HepG2 (cell line): ENCODE results near the gene PKLR. TPM values are rescaled to one million over a fixed set of nuclear protein-coding genes. Genes with fewer than 3 reads are reported as not detected.
A peak's percentile ranks its signal among the peaks of the same experiment; 100 is the strongest.

ENCODE experiments used
- ATRX ChIP-seq: sonication (generic); formaldehyde crosslinking; IDR thresholded peaks from 2 replicates; pipeline ENCODE4 v1.4.0; 2020; ENCODE audit warnings: missing genetic modification reagents, borderline replicate concordance
- BHLHE40 ChIP-seq: IDR thresholded peaks from 2 replicates; pipeline ENCODE4 v1.6.1; 2011; ENCODE audit warnings: low read length, improper control_type of control experiment
- FOXK1 ChIP-seq: sonication (generic); formaldehyde crosslinking; IDR thresholded peaks from 2 replicates; pipeline ENCODE4 v1.4.0; 2020; ENCODE audit warnings: low read depth, missing genetic modification reagents, borderline replicate concordance
- GTF2F1 ChIP-seq: fragments of 150-350 bp; IDR thresholded peaks from 2 replicates; pipeline ENCODE4 v1.6.1; 2014; ENCODE audit warnings: low read length
- JDP2 ChIP-seq: sonication (generic); formaldehyde crosslinking; IDR thresholded peaks from 2 replicates; pipeline ENCODE4 v1.8.1; 2022; ENCODE audit warnings: missing genetic modification reagents, borderline replicate concordance
- KDM3A ChIP-seq: IDR thresholded peaks from 2 replicates; pipeline ENCODE4 v1.6.1; 2018; ENCODE audit warnings: low read depth, missing compliant biosample characterization
- KLF15 ChIP-seq: sonication (generic); formaldehyde crosslinking; IDR thresholded peaks from 2 replicates; pipeline ENCODE4 v1.8.1; 2023; ENCODE audit warnings: borderline replicate concordance, mild to moderate bottlenecking, inconsistent platforms, missing genetic modification reagents, mixed read lengths
- MXI1 ChIP-seq: IDR thresholded peaks from 3 replicates; pipeline ENCODE4 v1.6.1; 2012; ENCODE audit warnings: low read depth, low read length, inconsistent platforms, borderline replicate concordance
- NR1H2 ChIP-seq: sonication (generic); formaldehyde crosslinking; IDR thresholded peaks from 2 replicates; pipeline ENCODE4 v1.8.1; 2022; ENCODE audit warnings: low read depth, missing genetic modification reagents, borderline replicate concordance
- POLR2AphosphoS2 ChIP-seq: IDR thresholded peaks from 2 replicates; pipeline ENCODE4 v1.6.1; 2011; ENCODE audit warnings: low read depth, low read length, improper control_type of control experiment
- PTBP1 ChIP-seq: fragments of 200-400 bp; formaldehyde crosslinking; IDR thresholded peaks from 2 replicates; pipeline ENCODE4 v1.6.1; 2018; ENCODE audit warnings: low read length, low read depth; ENCODE audit not compliant: poor library complexity, severe bottlenecking
- SMC3 ChIP-seq: IDR thresholded peaks from 2 replicates; pipeline ENCODE4 v1.6.1; 2011; ENCODE audit warnings: low read length, improper control_type of control experiment
- TOE1 ChIP-seq: sonication (generic); formaldehyde crosslinking; IDR thresholded peaks from 2 replicates; pipeline ENCODE4 v1.4.0; 2020; ENCODE audit warnings: mild to moderate bottlenecking, missing genetic modification reagents
- polyA plus RNA-seq, 8 experiments: library from polyadenylated mRNA; depleted of rRNA in 3 of 8; stranded (reverse) in 7 of 8; unstranded in 1 of 8; fragments of >200 nt; fragmentation: Illumina TruSeq in 4 of 8; extraction: Trizol in 4 of 8; gene quantifications; 2 replicates each; pipeline versions ENCODE4 v1.2.1 to v1.2.3, GENCODE V29; 2011 to 2016; ENCODE audit warnings: low read depth in 4 of 8, missing spikeins in 1 of 8, mixed read lengths in 1 of 8; ENCODE audit not compliant: insufficient read depth in 1 of 8
- total RNA-seq, 5 experiments: library from RNA; depleted of rRNA; stranded (reverse); fragments of >200 nt; fragmentation: Illumina TruSeq; extraction: Trizol; gene quantifications; 2 replicates each; pipeline ENCODE4 v1.2.3, GENCODE V29; 2016; ENCODE audit warnings: low read depth in 1 of 5
- TF ChIP-seq, protein P1 (sequence below): fragments of 450-650 bp; IDR thresholded peaks from 2 replicates; pipeline ENCODE4 v1.6.1; 2017; ENCODE audit warnings: mild to moderate bottlenecking
- TF ChIP-seq, protein P2 (sequence below): sonication (generic); formaldehyde crosslinking; IDR thresholded peaks from 2 replicates; pipeline ENCODE4 v1.8.1; 2023; ENCODE audit warnings: mild to moderate bottlenecking, missing genetic modification reagents, borderline replicate concordance
- TF ChIP-seq, protein P3 (sequence below): sonication (generic); formaldehyde crosslinking; IDR thresholded peaks from 2 replicates; pipeline ENCODE4 v1.8.0; 2022; ENCODE audit warnings: mild to moderate bottlenecking, missing genetic modification reagents
- TF ChIP-seq, protein P4 (sequence below): sonication (generic); formaldehyde crosslinking; IDR thresholded peaks from 2 replicates; pipeline ENCODE4 v1.5.0; 2020; ENCODE audit warnings: mild to moderate bottlenecking, missing genetic modification reagents
- TF ChIP-seq, protein P5 (sequence below), 2 experiments: sonication (generic) in 1 of 2; formaldehyde crosslinking in 1 of 2; IDR thresholded peaks; 2 replicates each; pipeline versions ENCODE4 v1.5.1 to v1.6.1; 2011 to 2020; ENCODE audit warnings: borderline replicate concordance in 1 of 2, low read depth in 1 of 2, low read length in 1 of 2, mild to moderate bottlenecking in 1 of 2, missing genetic modification reagents in 1 of 2, moderate library complexity in 1 of 2

PKLR gene
- total and polyA plus RNA-seq, 2 of the 13 experiments (the other 11 are each of a cell fraction or from before 2014, with no cell fraction given) = 10.3 to 29.3 TPM

DNA sequence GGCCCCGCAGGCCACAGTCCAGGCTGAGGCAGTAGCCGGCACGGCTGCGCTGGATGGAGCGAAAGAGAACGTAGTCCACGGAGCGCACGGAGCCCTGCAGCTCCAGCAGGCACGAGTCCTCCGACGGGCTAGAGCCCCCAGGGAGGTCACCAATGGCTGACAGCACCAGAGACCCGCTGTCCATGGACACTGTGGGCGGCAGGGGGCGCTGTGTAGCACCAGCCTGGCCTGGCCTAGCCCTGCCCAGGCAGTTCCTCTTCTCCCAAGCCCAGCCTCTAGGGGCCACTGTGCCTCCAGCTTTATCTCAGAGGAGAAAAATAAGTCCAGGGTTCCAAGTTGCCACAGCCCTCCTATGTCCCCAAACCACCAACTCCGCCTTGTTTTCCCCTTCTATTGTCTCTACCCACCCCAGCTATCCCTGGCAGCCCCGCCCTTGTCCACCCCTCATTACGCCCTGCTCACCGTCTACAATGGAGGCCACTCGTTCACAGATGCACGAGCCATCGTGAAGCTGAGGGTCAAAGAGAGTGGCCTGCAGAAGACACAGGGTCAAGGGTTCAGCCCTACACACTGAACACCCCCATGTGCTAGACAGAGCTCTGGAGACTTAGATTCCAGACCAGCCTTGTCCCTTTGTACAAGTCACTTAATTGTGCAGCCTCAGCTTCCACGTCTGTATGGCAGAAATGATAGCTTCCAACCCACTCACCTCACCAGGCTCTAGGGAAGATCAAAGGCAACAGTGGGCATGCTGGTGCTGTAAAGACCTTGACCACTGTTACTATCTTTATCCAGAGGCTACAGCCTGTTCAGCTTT, 50.4 kb downstream of the PKLR start (continued):
- TF ChIP-seq PTBP1 = no peak
- peak; percentile 81; the same call in 1 of the 2 replicates for TF ChIP-seq KDM3A (CRISPR knock-in tag)
- TF ChIP-seq, protein P1, sequence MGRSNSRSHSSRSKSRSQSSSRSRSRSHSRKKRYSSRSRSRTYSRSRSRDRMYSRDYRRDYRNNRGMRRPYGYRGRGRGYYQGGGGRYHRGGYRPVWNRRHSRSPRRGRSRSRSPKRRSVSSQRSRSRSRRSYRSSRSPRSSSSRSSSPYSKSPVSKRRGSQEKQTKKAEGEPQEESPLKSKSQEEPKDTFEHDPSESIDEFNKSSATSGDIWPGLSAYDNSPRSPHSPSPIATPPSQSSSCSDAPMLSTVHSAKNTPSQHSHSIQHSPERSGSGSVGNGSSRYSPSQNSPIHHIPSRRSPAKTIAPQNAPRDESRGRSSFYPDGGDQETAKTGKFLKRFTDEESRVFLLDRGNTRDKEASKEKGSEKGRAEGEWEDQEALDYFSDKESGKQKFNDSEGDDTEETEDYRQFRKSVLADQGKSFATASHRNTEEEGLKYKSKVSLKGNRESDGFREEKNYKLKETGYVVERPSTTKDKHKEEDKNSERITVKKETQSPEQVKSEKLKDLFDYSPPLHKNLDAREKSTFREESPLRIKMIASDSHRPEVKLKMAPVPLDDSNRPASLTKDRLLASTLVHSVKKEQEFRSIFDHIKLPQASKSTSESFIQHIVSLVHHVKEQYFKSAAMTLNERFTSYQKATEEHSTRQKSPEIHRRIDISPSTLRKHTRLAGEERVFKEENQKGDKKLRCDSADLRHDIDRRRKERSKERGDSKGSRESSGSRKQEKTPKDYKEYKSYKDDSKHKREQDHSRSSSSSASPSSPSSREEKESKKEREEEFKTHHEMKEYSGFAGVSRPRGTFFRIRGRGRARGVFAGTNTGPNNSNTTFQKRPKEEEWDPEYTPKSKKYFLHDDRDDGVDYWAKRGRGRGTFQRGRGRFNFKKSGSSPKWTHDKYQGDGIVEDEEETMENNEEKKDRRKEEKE = no peak
- TF ChIP-seq FOXK1 (CRISPR knock-in tag) = no peak
- TF ChIP-seq, protein P2, sequence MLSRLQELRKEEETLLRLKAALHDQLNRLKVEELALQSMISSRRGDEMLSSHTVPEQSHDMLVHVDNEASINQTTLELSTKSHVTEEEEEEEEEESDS (CRISPR knock-in tag) = no peak
- no peak for TF ChIP-seq JDP2 (CRISPR knock-in tag)
- TF ChIP-seq, protein P3, sequence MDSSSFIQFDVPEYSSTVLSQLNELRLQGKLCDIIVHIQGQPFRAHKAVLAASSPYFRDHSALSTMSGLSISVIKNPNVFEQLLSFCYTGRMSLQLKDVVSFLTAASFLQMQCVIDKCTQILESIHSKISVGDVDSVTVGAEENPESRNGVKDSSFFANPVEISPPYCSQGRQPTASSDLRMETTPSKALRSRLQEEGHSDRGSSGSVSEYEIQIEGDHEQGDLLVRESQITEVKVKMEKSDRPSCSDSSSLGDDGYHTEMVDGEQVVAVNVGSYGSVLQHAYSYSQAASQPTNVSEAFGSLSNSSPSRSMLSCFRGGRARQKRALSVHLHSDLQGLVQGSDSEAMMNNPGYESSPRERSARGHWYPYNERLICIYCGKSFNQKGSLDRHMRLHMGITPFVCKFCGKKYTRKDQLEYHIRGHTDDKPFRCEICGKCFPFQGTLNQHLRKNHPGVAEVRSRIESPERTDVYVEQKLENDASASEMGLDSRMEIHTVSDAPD (CRISPR knock-in tag) = peak; percentile 51; the same call in 1 of the 2 replicates
- TF ChIP-seq KLF15 (CRISPR knock-in tag) = no peak
- TF ChIP-seq MXI1 = peak; percentile 62; the same call in 1 of the 3 replicates
- TF ChIP-seq BHLHE40 = no peak
- no peak for TF ChIP-seq TOE1 (CRISPR knock-in tag)
- TF ChIP-seq, protein P4, sequence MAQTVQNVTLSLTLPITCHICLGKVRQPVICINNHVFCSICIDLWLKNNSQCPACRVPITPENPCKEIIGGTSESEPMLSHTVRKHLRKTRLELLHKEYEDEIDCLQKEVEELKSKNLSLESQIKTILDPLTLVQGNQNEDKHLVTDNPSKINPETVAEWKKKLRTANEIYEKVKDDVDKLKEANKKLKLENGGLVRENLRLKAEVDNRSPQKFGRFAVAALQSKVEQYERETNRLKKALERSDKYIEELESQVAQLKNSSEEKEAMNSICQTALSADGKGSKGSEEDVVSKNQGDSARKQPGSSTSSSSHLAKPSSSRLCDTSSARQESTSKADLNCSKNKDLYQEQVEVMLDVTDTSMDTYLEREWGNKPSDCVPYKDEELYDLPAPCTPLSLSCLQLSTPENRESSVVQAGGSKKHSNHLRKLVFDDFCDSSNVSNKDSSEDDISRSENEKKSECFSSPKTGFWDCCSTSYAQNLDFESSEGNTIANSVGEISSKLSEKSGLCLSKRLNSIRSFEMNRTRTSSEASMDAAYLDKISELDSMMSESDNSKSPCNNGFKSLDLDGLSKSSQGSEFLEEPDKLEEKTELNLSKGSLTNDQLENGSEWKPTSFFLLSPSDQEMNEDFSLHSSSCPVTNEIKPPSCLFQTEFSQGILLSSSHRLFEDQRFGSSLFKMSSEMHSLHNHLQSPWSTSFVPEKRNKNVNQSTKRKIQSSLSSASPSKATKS (CRISPR knock-in tag) = no peak
- no peak for TF ChIP-seq POLR2AphosphoS2
- no peak for TF ChIP-seq NR1H2
- TF ChIP-seq GTF2F1 = no peak
- peak; percentile 76 for TF ChIP-seq SMC3
- no peak for TF ChIP-seq ATRX
- TF ChIP-seq, protein P5, sequence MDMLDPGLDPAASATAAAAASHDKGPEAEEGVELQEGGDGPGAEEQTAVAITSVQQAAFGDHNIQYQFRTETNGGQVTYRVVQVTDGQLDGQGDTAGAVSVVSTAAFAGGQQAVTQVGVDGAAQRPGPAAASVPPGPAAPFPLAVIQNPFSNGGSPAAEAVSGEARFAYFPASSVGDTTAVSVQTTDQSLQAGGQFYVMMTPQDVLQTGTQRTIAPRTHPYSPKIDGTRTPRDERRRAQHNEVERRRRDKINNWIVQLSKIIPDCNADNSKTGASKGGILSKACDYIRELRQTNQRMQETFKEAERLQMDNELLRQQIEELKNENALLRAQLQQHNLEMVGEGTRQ (IDR thresholded peaks at IDR 0.05; ENCODE audit: low read depth, low read length) = no peak
- TF ChIP-seq, protein P5 (CRISPR knock-in tag; IDR thresholded peaks at IDR 0.05; ENCODE audit: borderline replicate concordance) = no peak
